ENCODE results near the gene NAA35. TPM values are rescaled to one million over a fixed set of nuclear protein-coding genes. Genes with fewer than 3 reads are reported as not detected.

The NAA35 gene
- total RNA-seq, 1 donor from 2014 or later, result 17.9 TPM

GRCh38 chr9:86064220-86064619 is 123.3 kb downstream of the NAA35 start:
- H3K27me3 ChIP-seq (ENCODE audit: low read depth), result no peaks in the 10 kb centered on the region
- no peak overlapping the region for H3K27ac ChIP-seq (replicated peaks)
- H3K36me3 ChIP-seq, result no peaks in the 10 kb centered on the region
- TF ChIP-seq CTCF (IDR thresholded peaks at IDR 0.05; ENCODE audit: borderline replicate concordance), result no peak
- DNase-seq, result no peak
- intact Hi-C loops (cut with micrococcal nuclease), result no loop called here
- H3K4me3 ChIP-seq, result no peak overlapping the region
- H3K9me3 ChIP-seq (replicated peaks), result no peaks in the 10 kb centered on the region
- H3K4me1 ChIP-seq, result no peaks in the 10 kb centered on the region

GRCh38 chr9:86069206-86069869 is 128.4 kb downstream of the NAA35 start:
- Histone ChIP-seq H3K9me3 (replicated peaks) (no peaks in the 10 kb centered on the region), H3K4me1 (no peaks in the 10 kb centered on the region), H3K27me3 (ENCODE audit: low read depth) (no peaks in the 10 kb centered on the region), H3K27ac (replicated peaks) (no peak overlapping the region), H3K36me3 (no peaks in the 10 kb centered on the region), H3K4me3 (no peak overlapping the region)
- no peak for DNase-seq
- intact Hi-C loops (cut with micrococcal nuclease), result no loop called here
- no peak for TF ChIP-seq CTCF (IDR thresholded peaks at IDR 0.05; ENCODE audit: borderline replicate concordance)

Other genes with a start within 250 kb of the NAA35 start
- 52.5 TPM for gene AGTPBP1, start 199.2 kb upstream of the NAA35 start, total RNA-seq
- 3.7 TPM for gene GOLM1, start 158.4 kb downstream of the NAA35 start, total RNA-seq

Data from left ventricle myocardium inferior (tissue), 1 donor.